Mesodermal cell (in vitro differentiated cells): Measurements from ENCODE around the gene HEG1.
A peak's percentile ranks its signal among the peaks of the same experiment; 100 is the strongest.

Source experiments
- H3K27ac ChIP-seq: 2 replicates; pipeline ENCODE4 v1.7.0; 2013; ENCODE audit warnings: mild to moderate bottlenecking, low read depth, low read length, moderate library complexity; ENCODE audit not compliant: severe bottlenecking
- H3K36me3 ChIP-seq: 2 replicates; pipeline ENCODE4 v1.7.1; 2013; ENCODE audit warnings: mild to moderate bottlenecking, low read length, moderate library complexity; ENCODE audit not compliant: control insufficient read depth, insufficient read depth
- H3K4me1 ChIP-seq: one replicate; pipeline ENCODE4 v1.7.1; 2013; ENCODE audit warnings: mild to moderate bottlenecking, low read length; ENCODE audit not compliant: insufficient read depth, control insufficient read depth, poor library complexity, severe bottlenecking
- H3K4me3 ChIP-seq: 2 replicates; pipeline ENCODE4 v1.7.0; 2013; ENCODE audit warnings: low read length, control low read depth, mild to moderate bottlenecking; ENCODE audit not compliant: insufficient read depth, poor library complexity, severe bottlenecking; ENCODE audit errors: extremely low read depth
- H3K9me3 ChIP-seq: 2 replicates; pipeline ENCODE4 v1.7.1; 2013; ENCODE audit warnings: mild to moderate bottlenecking, low read length, moderate library complexity; ENCODE audit not compliant: control insufficient read depth
- WGBS, 2 experiments: methylation state at CpG; one replicate each; pipeline ENCODE4 v1.1.5; 2013; ENCODE audit warnings: missing lambda C conversion rate in 2 of 2; ENCODE audit not compliant: insufficient coverage in 2 of 2; 5-methylcytosine and 5-hydroxymethylcytosine counted together

The HEG1 gene

GRCh38 chr3:125048282-125048681 is 7.5 kb downstream of the HEG1 start:
- 94 to 100% methylated on average over 3 of the region's 3 CpGs for WGBS, 2 experiments
- H3K36me3 ChIP-seq = peaks cover 80% of the 10 kb centered on the region
- H3K27ac ChIP-seq = no peak overlapping the region
- no peaks in the 10 kb centered on the region for H3K9me3 ChIP-seq
- H3K4me1 ChIP-seq = peaks cover 77% of the 10 kb centered on the region
- no peak overlapping the region for H3K4me3 ChIP-seq

- H3K4me1 ChIP-seq = peaks cover 77% of the 10 kb centered on the region
- H3K27ac ChIP-seq = no peak overlapping the region
- no peaks in the 10 kb centered on the region for H3K9me3 ChIP-seq
- WGBS, 2 experiments = 57 to 80% methylated on average over 1 to 2 of the region's 2 CpGs
- no peak overlapping the region for H3K4me3 ChIP-seq
- peaks cover 85% of the 10 kb centered on the region for H3K36me3 ChIP-seq
Observed at GRCh38 chr3:125045965-125046364, 9.8 kb downstream of the HEG1 start.

- H3K4me1 ChIP-seq = peaks cover 80% of the 10 kb centered on the region
- H3K4me3 ChIP-seq = no peak overlapping the region
- no peaks in the 10 kb centered on the region for H3K9me3 ChIP-seq
- H3K36me3 ChIP-seq = peaks cover 80% of the 10 kb centered on the region
- no peak overlapping the region for H3K27ac ChIP-seq
- WGBS, 2 experiments = 82 to 91% methylated on average over 4 to 5 of the region's 5 CpGs
Observed at GRCh38 chr3:125045194-125045593, 10.6 kb downstream of the HEG1 start.

GRCh38 chr3:125043599-125044151 is 12.1 kb downstream of the HEG1 start:
- Histone ChIP-seq H3K9me3 (no peaks in the 10 kb centered on the region), H3K27ac (peak overlapping the region; percentile 81)
- WGBS, 2 experiments = 81 to 86% methylated on average over 13 to 19 of the region's 20 CpGs

GRCh38 chr3:125042725-125043406 is 12.9 kb downstream of the HEG1 start:
- H3K4me3 ChIP-seq = no peak overlapping the region
- peaks cover 86% of the 10 kb centered on the region for H3K4me1 ChIP-seq
- peaks cover 72% of the 10 kb centered on the region for H3K36me3 ChIP-seq
- H3K27ac ChIP-seq = peak overlapping the region; percentile 81
- WGBS, 2 experiments = 77 to 78% methylated on average over 10 to 15 of the region's 17 CpGs
- no peaks in the 10 kb centered on the region for H3K9me3 ChIP-seq

More at GRCh38 chr3:125043599-125044151, 12.1 kb downstream of the HEG1 start:
- H3K4me3 ChIP-seq = no peak overlapping the region
- peaks cover 91% of the 10 kb centered on the region for H3K4me1 ChIP-seq
- H3K36me3 ChIP-seq = peaks cover 72% of the 10 kb centered on the region

GRCh38 chr3:125039131-125040100 is 16.4 kb downstream of the HEG1 start:
- 44 to 55% methylated on average over 8 to 10 of the region's 11 CpGs for WGBS, 2 experiments
- Histone ChIP-seq H3K4me1 (peaks cover 59% of the 10 kb centered on the region), H3K4me3 (no peak overlapping the region)

GRCh38 chr3:125037498-125038150 is 18.2 kb downstream of the HEG1 start:
- H3K27ac ChIP-seq = no peak overlapping the region
- no CpG with 5 or more reads among the region's 2 CpGs for WGBS, 2 experiments
- H3K4me3 ChIP-seq = no peak overlapping the region
- H3K36me3 ChIP-seq = peaks cover 59% of the 10 kb centered on the region
- peaks cover 9% of the 10 kb centered on the region for H3K9me3 ChIP-seq
- peaks cover 52% of the 10 kb centered on the region for H3K4me1 ChIP-seq

More at GRCh38 chr3:125039131-125040100, 16.4 kb downstream of the HEG1 start:
- peaks cover 67% of the 10 kb centered on the region for H3K36me3 ChIP-seq
- H3K27ac ChIP-seq = peak overlapping the region; percentile 69
- H3K9me3 ChIP-seq = peaks cover 9% of the 10 kb centered on the region

GRCh38 chr3:125035217-125035616 is 20.6 kb downstream of the HEG1 start:
- Histone ChIP-seq H3K27ac (no peak overlapping the region), H3K4me3 (no peak overlapping the region), H3K4me1 (peaks cover 45% of the 10 kb centered on the region), H3K36me3 (peaks cover 58% of the 10 kb centered on the region), H3K9me3 (peaks cover 9% of the 10 kb centered on the region)
- WGBS, 2 experiments = 97% methylated on average over 3 to 4 of the region's 5 CpGs

- peaks cover 66% of the 10 kb centered on the region for H3K36me3 ChIP-seq
- H3K4me3 ChIP-seq = no peak overlapping the region
- WGBS, 2 experiments = 92 to 94% methylated on average over 12 of the region's 14 CpGs
- peak overlapping the region; percentile 10 for H3K27ac ChIP-seq
- H3K4me1 ChIP-seq = peaks cover 40% of the 10 kb centered on the region
- H3K9me3 ChIP-seq = peaks cover 9% of the 10 kb centered on the region
Observed at GRCh38 chr3:125033616-125034015, 22.2 kb downstream of the HEG1 start.

- H3K4me1 ChIP-seq = peaks cover 40% of the 10 kb centered on the region
- WGBS, 2 experiments = 98 to 100% methylated on average over 3 to 5 of the region's 5 CpGs
- H3K36me3 ChIP-seq = peaks cover 66% of the 10 kb centered on the region
- peaks cover 9% of the 10 kb centered on the region for H3K9me3 ChIP-seq
- no peak overlapping the region for H3K4me3 ChIP-seq
- H3K27ac ChIP-seq = peak overlapping the region; percentile 83
Observed at GRCh38 chr3:125033135-125033534, 22.7 kb downstream of the HEG1 start.
